ENCODE results near the gene NFKBIB.

DNA sequence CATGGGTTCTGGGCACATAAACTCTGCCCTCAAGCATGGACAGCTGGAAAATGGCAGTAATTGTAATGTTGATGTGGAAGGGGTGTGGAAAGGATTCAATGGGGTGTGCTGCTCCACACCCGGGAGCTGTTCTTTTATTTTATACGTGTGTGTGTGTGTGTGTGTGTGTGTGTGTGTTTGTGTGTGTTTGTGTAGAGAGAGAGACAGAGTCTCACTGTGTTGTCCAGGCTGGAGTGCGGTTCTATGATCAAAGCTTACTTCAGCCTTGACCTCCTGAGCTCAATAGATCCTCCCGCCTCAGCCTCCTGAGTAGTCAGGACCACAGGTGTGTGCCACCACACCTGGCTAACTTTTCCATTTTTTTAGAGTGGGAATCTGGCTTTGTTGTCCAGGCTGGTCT lies 33.8 kb downstream of the NFKBIB start:
- TF ChIP-seq, protein P1, sequence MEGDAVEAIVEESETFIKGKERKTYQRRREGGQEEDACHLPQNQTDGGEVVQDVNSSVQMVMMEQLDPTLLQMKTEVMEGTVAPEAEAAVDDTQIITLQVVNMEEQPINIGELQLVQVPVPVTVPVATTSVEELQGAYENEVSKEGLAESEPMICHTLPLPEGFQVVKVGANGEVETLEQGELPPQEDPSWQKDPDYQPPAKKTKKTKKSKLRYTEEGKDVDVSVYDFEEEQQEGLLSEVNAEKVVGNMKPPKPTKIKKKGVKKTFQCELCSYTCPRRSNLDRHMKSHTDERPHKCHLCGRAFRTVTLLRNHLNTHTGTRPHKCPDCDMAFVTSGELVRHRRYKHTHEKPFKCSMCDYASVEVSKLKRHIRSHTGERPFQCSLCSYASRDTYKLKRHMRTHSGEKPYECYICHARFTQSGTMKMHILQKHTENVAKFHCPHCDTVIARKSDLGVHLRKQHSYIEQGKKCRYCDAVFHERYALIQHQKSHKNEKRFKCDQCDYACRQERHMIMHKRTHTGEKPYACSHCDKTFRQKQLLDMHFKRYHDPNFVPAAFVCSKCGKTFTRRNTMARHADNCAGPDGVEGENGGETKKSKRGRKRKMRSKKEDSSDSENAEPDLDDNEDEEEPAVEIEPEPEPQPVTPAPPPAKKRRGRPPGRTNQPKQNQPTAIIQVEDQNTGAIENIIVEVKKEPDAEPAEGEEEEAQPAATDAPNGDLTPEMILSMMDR (optimal IDR thresholded peaks at IDR 0.05 in 1 of 3, IDR thresholded peaks at IDR 0.05 in 1 of 3, conservative IDR thresholded peaks at IDR 0.05 in 1 of 3; ENCODE audit: extremely low read depth in 1 of 3, insufficient read depth in 2 of 3, low read length in 3 of 3): no peak
- TF ChIP-seq EZH2 (IDR thresholded peaks at IDR 0.05; ENCODE audit: low read length): no peak

Data from keratinocyte (primary cell).